GM23338 (cell line): ENCODE measurements around the gene ASPRV1.

Experiments
- CREB1 ChIP-seq: fragments of 250-450 bp; sonication (Bioruptor Pico); IDR thresholded peaks from 2 replicates; pipeline ENCODE4 v1.5.0; 2020; ENCODE audit warnings: low read depth, mild to moderate bottlenecking, moderate library complexity
- EZH2 ChIP-seq: fragments of 200-600 bp; sonication (generic); IDR thresholded peaks from one replicate; pipeline ENCODE4 v1.8.0; 2017; ENCODE audit warnings: antibody characterized with exemption, mild to moderate bottlenecking, low read depth; ENCODE audit not compliant: unreplicated experiment
- EZH2phosphoT487 ChIP-seq: fragments of 200-600 bp; sonication (generic); IDR thresholded peaks from one replicate; pipeline ENCODE4 v1.8.1; 2018; ENCODE audit warnings: antibody characterized with exemption; ENCODE audit not compliant: unreplicated experiment
- JUNB ChIP-seq: IDR thresholded peaks from one replicate; pipeline ENCODE4 v1.6.1; 2016; ENCODE audit warnings: antibody characterized with exemption; ENCODE audit not compliant: unreplicated experiment
- NANOG ChIP-seq: IDR thresholded peaks from 2 replicates; pipeline ENCODE4 v1.6.1; 2016; ENCODE audit warnings: antibody characterized with exemption, borderline replicate concordance
- POLR2AphosphoS5 ChIP-seq: IDR thresholded peaks from 2 replicates; pipeline ENCODE4 v1.6.1; 2016; ENCODE audit warnings: antibody characterized with exemption, low read depth
- ZNF114 ChIP-seq: fragments of 250-450 bp; sonication (Bioruptor Pico); IDR thresholded peaks from 2 replicates; pipeline ENCODE4 v1.5.0; 2020; ENCODE audit warnings: mild to moderate bottlenecking, moderate library complexity
- ZNF331 ChIP-seq: fragments of 250-450 bp; sonication (Bioruptor Pico); IDR thresholded peaks from 2 replicates; pipeline ENCODE4 v1.5.0; 2020; ENCODE audit warnings: low read depth, mild to moderate bottlenecking, moderate library complexity
- TF ChIP-seq, protein P1 (sequence below): IDR thresholded peaks from one replicate; pipeline ENCODE4 v1.6.1; 2018; ENCODE audit warnings: antibody characterized with exemption; ENCODE audit not compliant: unreplicated experiment
- TF ChIP-seq, protein P2 (sequence below), 2 experiments: fragments of 200-600 bp in 1 of 2; sonication (generic) in 1 of 2; conservative IDR thresholded peaks; 2 replicates each; pipeline versions ENCODE4 v1.5.1 to v1.6.1; 2016 to 2017; ENCODE audit warnings: antibody characterized with exemption in 2 of 2, low read depth in 2 of 2, mild to moderate bottlenecking in 2 of 2, moderate library complexity in 1 of 2
- TF ChIP-seq, protein P3 (sequence below): fragments of 250-450 bp; sonication (Bioruptor Pico); IDR thresholded peaks from 2 replicates; pipeline ENCODE4 v1.5.0; 2020; ENCODE audit warnings: mild to moderate bottlenecking, moderate library complexity
- TF ChIP-seq, protein P4 (sequence below): IDR thresholded peaks from 2 replicates; pipeline ENCODE4 v1.6.1; 2016; ENCODE audit warnings: antibody characterized with exemption

DNA sequence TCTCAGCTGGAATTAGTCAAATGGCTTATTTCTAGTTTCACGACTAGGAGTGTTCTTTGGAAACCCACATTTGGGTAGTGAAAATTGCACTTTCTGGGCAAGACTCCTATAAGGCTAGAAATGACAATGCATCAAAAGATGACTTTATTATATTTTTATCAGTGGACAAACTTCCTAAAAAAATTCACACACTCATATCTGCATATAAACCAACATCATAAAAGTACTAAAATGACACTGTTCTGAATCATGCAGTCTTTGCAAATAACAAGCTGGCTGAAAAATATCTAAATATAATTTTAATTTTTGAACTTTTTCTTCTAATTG, 28.9 kb downstream of the ASPRV1 start:
- TF ChIP-seq, protein P1, sequence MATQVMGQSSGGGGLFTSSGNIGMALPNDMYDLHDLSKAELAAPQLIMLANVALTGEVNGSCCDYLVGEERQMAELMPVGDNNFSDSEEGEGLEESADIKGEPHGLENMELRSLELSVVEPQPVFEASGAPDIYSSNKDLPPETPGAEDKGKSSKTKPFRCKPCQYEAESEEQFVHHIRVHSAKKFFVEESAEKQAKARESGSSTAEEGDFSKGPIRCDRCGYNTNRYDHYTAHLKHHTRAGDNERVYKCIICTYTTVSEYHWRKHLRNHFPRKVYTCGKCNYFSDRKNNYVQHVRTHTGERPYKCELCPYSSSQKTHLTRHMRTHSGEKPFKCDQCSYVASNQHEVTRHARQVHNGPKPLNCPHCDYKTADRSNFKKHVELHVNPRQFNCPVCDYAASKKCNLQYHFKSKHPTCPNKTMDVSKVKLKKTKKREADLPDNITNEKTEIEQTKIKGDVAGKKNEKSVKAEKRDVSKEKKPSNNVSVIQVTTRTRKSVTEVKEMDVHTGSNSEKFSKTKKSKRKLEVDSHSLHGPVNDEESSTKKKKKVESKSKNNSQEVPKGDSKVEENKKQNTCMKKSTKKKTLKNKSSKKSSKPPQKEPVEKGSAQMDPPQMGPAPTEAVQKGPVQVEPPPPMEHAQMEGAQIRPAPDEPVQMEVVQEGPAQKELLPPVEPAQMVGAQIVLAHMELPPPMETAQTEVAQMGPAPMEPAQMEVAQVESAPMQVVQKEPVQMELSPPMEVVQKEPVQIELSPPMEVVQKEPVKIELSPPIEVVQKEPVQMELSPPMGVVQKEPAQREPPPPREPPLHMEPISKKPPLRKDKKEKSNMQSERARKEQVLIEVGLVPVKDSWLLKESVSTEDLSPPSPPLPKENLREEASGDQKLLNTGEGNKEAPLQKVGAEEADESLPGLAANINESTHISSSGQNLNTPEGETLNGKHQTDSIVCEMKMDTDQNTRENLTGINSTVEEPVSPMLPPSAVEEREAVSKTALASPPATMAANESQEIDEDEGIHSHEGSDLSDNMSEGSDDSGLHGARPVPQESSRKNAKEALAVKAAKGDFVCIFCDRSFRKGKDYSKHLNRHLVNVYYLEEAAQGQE = no peak
- TF ChIP-seq, protein P2, sequence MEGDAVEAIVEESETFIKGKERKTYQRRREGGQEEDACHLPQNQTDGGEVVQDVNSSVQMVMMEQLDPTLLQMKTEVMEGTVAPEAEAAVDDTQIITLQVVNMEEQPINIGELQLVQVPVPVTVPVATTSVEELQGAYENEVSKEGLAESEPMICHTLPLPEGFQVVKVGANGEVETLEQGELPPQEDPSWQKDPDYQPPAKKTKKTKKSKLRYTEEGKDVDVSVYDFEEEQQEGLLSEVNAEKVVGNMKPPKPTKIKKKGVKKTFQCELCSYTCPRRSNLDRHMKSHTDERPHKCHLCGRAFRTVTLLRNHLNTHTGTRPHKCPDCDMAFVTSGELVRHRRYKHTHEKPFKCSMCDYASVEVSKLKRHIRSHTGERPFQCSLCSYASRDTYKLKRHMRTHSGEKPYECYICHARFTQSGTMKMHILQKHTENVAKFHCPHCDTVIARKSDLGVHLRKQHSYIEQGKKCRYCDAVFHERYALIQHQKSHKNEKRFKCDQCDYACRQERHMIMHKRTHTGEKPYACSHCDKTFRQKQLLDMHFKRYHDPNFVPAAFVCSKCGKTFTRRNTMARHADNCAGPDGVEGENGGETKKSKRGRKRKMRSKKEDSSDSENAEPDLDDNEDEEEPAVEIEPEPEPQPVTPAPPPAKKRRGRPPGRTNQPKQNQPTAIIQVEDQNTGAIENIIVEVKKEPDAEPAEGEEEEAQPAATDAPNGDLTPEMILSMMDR (conservative IDR thresholded peaks at IDR 0.05; ENCODE audit: low read depth in 2 of 2) = no peak
- no peak for TF ChIP-seq ZNF114 (CRISPR knock-in tag)
- no peak for TF ChIP-seq EZH2
- TF ChIP-seq EZH2phosphoT487 = no peak
- no peak for TF ChIP-seq POLR2AphosphoS5
- no peak for TF ChIP-seq CREB1 (CRISPR knock-in tag)
- TF ChIP-seq JUNB = no peak
- TF ChIP-seq, protein P3, sequence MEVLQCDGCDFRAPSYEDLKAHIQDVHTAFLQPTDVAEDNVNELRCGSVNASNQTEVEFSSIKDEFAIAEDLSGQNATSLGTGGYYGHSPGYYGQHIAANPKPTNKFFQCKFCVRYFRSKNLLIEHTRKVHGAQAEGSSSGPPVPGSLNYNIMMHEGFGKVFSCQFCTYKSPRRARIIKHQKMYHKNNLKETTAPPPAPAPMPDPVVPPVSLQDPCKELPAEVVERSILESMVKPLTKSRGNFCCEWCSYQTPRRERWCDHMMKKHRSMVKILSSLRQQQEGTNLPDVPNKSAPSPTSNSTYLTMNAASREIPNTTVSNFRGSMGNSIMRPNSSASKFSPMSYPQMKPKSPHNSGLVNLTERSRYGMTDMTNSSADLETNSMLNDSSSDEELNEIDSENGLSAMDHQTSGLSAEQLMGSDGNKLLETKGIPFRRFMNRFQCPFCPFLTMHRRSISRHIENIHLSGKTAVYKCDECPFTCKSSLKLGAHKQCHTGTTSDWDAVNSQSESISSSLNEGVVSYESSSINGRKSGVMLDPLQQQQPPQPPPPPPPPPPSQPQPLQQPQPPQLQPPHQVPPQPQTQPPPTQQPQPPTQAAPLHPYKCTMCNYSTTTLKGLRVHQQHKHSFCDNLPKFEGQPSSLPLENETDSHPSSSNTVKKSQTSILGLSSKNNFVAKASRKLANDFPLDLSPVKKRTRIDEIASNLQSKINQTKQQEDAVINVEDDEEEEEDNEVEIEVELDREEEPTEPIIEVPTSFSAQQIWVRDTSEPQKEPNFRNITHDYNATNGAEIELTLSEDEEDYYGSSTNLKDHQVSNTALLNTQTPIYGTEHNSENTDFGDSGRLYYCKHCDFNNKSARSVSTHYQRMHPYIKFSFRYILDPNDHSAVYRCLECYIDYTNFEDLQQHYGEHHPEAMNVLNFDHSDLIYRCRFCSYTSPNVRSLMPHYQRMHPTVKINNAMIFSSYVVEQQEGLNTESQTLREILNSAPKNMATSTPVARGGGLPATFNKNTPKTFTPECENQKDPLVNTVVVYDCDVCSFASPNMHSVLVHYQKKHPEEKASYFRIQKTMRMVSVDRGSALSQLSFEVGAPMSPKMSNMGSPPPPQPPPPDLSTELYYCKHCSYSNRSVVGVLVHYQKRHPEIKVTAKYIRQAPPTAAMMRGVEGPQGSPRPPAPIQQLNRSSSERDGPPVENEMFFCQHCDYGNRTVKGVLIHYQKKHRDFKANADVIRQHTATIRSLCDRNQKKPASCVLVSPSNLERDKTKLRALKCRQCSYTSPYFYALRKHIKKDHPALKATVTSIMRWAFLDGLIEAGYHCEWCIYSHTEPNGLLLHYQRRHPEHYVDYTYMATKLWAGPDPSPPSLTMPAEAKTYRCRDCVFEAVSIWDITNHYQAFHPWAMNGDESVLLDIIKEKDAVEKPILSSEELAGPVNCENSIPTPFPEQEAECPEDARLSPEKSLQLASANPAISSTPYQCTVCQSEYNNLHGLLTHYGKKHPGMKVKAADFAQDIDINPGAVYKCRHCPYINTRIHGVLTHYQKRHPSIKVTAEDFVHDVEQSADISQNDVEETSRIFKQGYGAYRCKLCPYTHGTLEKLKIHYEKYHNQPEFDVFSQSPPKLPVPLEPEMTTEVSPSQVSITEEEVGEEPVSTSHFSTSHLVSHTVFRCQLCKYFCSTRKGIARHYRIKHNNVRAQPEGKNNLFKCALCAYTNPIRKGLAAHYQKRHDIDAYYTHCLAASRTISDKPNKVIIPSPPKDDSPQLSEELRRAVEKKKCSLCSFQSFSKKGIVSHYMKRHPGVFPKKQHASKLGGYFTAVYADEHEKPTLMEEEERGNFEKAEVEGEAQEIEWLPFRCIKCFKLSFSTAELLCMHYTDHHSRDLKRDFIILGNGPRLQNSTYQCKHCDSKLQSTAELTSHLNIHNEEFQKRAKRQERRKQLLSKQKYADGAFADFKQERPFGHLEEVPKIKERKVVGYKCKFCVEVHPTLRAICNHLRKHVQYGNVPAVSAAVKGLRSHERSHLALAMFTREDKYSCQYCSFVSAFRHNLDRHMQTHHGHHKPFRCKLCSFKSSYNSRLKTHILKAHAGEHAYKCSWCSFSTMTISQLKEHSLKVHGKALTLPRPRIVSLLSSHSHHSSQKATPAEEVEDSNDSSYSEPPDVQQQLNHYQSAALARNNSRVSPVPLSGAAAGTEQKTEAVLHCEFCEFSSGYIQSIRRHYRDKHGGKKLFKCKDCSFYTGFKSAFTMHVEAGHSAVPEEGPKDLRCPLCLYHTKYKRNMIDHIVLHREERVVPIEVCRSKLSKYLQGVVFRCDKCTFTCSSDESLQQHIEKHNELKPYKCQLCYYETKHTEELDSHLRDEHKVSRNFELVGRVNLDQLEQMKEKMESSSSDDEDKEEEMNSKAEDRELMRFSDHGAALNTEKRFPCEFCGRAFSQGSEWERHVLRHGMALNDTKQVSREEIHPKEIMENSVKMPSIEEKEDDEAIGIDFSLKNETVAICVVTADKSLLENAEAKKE = no peak
- TF ChIP-seq ZNF331 (CRISPR knock-in tag) = no peak
- TF ChIP-seq, protein P4, sequence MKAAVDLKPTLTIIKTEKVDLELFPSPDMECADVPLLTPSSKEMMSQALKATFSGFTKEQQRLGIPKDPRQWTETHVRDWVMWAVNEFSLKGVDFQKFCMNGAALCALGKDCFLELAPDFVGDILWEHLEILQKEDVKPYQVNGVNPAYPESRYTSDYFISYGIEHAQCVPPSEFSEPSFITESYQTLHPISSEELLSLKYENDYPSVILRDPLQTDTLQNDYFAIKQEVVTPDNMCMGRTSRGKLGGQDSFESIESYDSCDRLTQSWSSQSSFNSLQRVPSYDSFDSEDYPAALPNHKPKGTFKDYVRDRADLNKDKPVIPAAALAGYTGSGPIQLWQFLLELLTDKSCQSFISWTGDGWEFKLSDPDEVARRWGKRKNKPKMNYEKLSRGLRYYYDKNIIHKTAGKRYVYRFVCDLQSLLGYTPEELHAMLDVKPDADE = no peak
- no peak for TF ChIP-seq NANOG
